ENCODE data around the gene VEGFB.

VEGFB gene

GRCh38 chr11:64244107-64244506, 9.7 kb downstream of the VEGFB start:
- H3K27ac ChIP-seq (ENCODE audit: low read length): peak overlapping the region; percentile 52; the same call in 1 of the 2 replicates
- TF ChIP-seq EZH2 (IDR thresholded peaks at IDR 0.05; ENCODE audit: borderline replicate concordance, low read depth, low read length, severe bottlenecking) (no peak), CTCF (IDR thresholded peaks at IDR 0.05; ENCODE audit: borderline replicate concordance, extremely low read depth, low read length, poor library complexity, severe bottlenecking) (no peak)

GRCh38 chr11:64244966-64245365, 10.6 kb downstream of the VEGFB start:
- H3K27me3 ChIP-seq (ENCODE audit: insufficient read depth, low read length, poor library complexity): no peaks in the 10 kb centered on the region
- H3K9ac ChIP-seq (ENCODE audit: low read depth, low read length): peak overlapping the region; percentile 83

More at GRCh38 chr11:64244107-64244506, 9.7 kb downstream of the VEGFB start:
- peaks cover 61% of the 10 kb centered on the region for H3K4me1 ChIP-seq (ENCODE audit: insufficient read depth, low read length)
- peaks cover 46% of the 10 kb centered on the region for H3K79me2 ChIP-seq (ENCODE audit: insufficient read depth, low read length)
- DNase-seq (no peak), ATAC-seq (ENCODE audit: insufficient read depth, low read depth) (no peak)
- H3K9me3 ChIP-seq (ENCODE audit: insufficient read depth, low read length, severe bottlenecking): no peaks in the 10 kb centered on the region
- H2AFZ ChIP-seq (ENCODE audit: low read depth, low read length): no peak overlapping the region
- H4K20me1 ChIP-seq (ENCODE audit: insufficient read depth, low read length): peaks cover 31% of the 10 kb centered on the region
- H3K27me3 ChIP-seq (ENCODE audit: insufficient read depth, low read length, poor library complexity): no peaks in the 10 kb centered on the region
- H3K36me3 ChIP-seq (ENCODE audit: insufficient read depth, low read length): peaks cover 37% of the 10 kb centered on the region
- no peak overlapping the region; the same call in 1 of the 2 replicates for H3K9ac ChIP-seq (ENCODE audit: low read depth, low read length)
- peak overlapping the region; percentile 93; the same call in 1 of the 2 replicates for H3K4me2 ChIP-seq (ENCODE audit: insufficient read depth, low read length)
- no peak overlapping the region for H3K4me3 ChIP-seq (ENCODE audit: low read depth in 1 of 2, low read length in 2 of 2)

GRCh38 chr11:64245401-64245796, 11.0 kb downstream of the VEGFB start:
- Histone ChIP-seq H3K79me2 (ENCODE audit: insufficient read depth, low read length) (peaks cover 46% of the 10 kb centered on the region), H2AFZ (ENCODE audit: low read depth, low read length) (peak overlapping the region; percentile 71; the same call in 1 of the 2 replicates), H3K9me3 (ENCODE audit: insufficient read depth, low read length, severe bottlenecking) (no peaks in the 10 kb centered on the region), H4K20me1 (ENCODE audit: insufficient read depth, low read length) (peaks cover 31% of the 10 kb centered on the region), H3K4me3 (ENCODE audit: low read depth in 1 of 2, low read length in 2 of 2) (peak overlapping the region; percentile 82 to 90; a peak in 3 of 4 replicates), H3K4me2 (ENCODE audit: insufficient read depth, low read length) (peak overlapping the region; percentile 93), H3K9ac (ENCODE audit: low read depth, low read length) (peak overlapping the region; percentile 83), H3K36me3 (ENCODE audit: insufficient read depth, low read length) (peaks cover 30% of the 10 kb centered on the region), H3K4me1 (ENCODE audit: insufficient read depth, low read length) (peaks cover 52% of the 10 kb centered on the region), H3K27ac (ENCODE audit: low read length) (peak overlapping the region; percentile 91), H3K27me3 (ENCODE audit: insufficient read depth, low read length, poor library complexity) (no peaks in the 10 kb centered on the region)
- DNase-seq: peak; percentile 78
- TF ChIP-seq EZH2 (IDR thresholded peaks at IDR 0.05; ENCODE audit: borderline replicate concordance, low read depth, low read length, severe bottlenecking) (no peak), CTCF (IDR thresholded peaks at IDR 0.05; ENCODE audit: borderline replicate concordance, extremely low read depth, low read length, poor library complexity, severe bottlenecking) (no peak)
- ATAC-seq (ENCODE audit: insufficient read depth, low read depth): peak; percentile 11

More at GRCh38 chr11:64244966-64245365, 10.6 kb downstream of the VEGFB start:
- DNase-seq (peak; percentile 44), ATAC-seq (ENCODE audit: insufficient read depth, low read depth) (no peak)
- no peak overlapping the region for H2AFZ ChIP-seq (ENCODE audit: low read depth, low read length)
- H3K4me2 ChIP-seq (ENCODE audit: insufficient read depth, low read length): peak overlapping the region; percentile 93
- H3K36me3 ChIP-seq (ENCODE audit: insufficient read depth, low read length): peaks cover 31% of the 10 kb centered on the region
- peak overlapping the region; percentile 91 for H3K27ac ChIP-seq (ENCODE audit: low read length)
- peaks cover 54% of the 10 kb centered on the region for H3K4me1 ChIP-seq (ENCODE audit: insufficient read depth, low read length)
- H3K9me3 ChIP-seq (ENCODE audit: insufficient read depth, low read length, severe bottlenecking): no peaks in the 10 kb centered on the region
- TF ChIP-seq CTCF (IDR thresholded peaks at IDR 0.05; ENCODE audit: borderline replicate concordance, extremely low read depth, low read length, poor library complexity, severe bottlenecking) (no peak), EZH2 (IDR thresholded peaks at IDR 0.05; ENCODE audit: borderline replicate concordance, low read depth, low read length, severe bottlenecking) (no peak)
- H3K4me3 ChIP-seq (ENCODE audit: low read depth in 1 of 2, low read length in 2 of 2): peak overlapping the region; percentile 82 to 90; a peak in 3 of 4 replicates
- H3K79me2 ChIP-seq (ENCODE audit: insufficient read depth, low read length): peaks cover 46% of the 10 kb centered on the region
- peaks cover 31% of the 10 kb centered on the region for H4K20me1 ChIP-seq (ENCODE audit: insufficient read depth, low read length)

Data from DND-41 (cell line).